Raji (cell line): ENCODE results near the gene SLC66A1.
"Not testable (repeated sequence)": the region's sequence is repeated elsewhere in the genome, so short reads cannot be mapped to it uniquely, and the experiment has no call there.

Experiments
- POLR2A ChIP-seq: IDR thresholded peaks from 2 replicates; pipeline ENCODE4 v1.6.1; 2011; ENCODE audit warnings: low read depth, low read length, control low read depth; ENCODE audit not compliant: insufficient read depth

SLC66A1 gene

GRCh38 chr1:19311931-19312781 is at the start of gene SLC66A1, which contains the start of gene AKR7A2:
Gene SLC66A1 (plus strand): TSS chr1:19312326. CDS start chr1:19317678, 5,352 bp downstream.
Gene AKR7A2 (minus strand): TSS chr1:19312144. CDS start chr1:19312124, 20 bp downstream.
- peak; percentile 92 for TF ChIP-seq POLR2A

DNA sequence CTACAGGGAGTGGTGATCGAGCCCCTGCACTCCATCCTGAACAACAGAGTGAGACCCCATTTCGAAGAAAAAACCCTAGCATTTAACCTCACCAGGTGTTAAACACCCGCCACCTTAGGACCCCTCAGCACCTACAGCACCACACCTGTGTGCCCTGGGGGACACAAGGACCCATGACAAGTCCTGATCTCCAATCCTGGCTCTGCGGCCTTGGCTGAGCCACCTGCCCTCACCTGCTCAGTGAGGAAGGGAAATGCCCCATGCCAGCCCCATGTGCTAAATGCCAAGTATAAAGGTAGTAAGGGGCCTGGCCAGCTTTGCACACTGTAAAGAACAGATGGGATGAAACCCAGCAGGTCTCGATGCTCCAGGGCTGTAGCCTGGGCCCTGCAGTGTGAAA is 49.4 kb upstream of the SLC66A1 start:
- no peak for TF ChIP-seq POLR2A

- TF ChIP-seq POLR2A, result no peak
Observed at GRCh38 chr1:19268445-19268844, 43.7 kb upstream of the SLC66A1 start.

- no peak for TF ChIP-seq POLR2A
Observed at GRCh38 chr1:19272064-19272463, 40.1 kb upstream of the SLC66A1 start.

DNA sequence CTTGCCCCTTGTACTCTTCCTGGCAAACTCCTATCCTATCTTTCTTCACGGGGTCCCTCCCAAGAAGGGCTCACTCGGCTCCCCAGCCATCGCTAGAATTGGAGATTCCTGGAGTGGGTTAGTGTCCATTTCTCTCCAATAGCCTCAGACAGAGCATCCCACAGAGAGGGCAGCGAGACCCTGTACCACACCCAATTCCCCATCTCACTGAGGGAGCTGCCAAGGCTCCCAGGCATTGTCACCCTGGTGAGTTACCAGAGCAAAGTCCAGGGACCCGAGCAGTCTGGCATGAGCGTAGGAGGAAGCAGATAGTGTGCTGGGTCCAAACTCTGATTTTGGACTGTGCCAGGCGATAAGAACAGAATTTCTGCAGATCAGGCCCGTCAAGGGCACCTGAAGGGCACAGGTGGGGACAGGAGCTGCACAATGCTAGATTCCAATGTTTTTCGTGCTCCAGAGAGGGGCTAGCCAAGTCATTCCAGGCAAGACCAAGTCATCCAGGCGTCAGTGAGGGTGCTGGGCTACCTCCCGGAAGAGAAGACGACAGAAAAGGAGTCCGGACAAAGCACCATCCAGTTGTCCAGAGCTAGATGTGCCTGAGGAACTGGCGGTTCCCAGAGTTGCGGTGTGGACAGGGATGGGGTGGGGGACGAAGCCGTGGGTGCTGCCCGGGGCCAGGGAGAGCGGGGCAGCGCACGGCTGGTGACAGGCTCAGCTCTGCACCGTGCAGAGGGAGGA is 38.9 kb upstream of the SLC66A1 start:
- TF ChIP-seq POLR2A, result no peak

DNA sequence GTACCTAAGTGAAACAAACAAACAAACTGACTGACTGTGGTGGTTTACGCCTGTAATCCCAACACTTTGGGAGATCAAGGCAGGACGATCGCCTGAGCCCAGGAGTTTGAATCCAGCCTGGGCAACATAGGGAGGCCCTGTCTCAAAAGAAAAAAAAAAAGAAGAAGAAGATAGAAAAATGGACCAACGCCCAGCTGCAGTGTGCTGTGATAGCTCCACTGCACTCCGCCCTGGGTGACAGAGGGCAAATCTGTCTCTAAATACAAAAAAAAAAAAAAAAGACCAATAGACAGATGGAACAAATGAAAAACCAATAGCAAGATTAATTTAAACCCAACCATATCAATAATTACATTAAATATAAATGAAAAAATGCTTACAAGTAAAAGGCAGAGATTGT is 37.5 kb upstream of the SLC66A1 start:
- no peak for TF ChIP-seq POLR2A

GRCh38 chr1:19283891-19284290 is 28.2 kb upstream of the SLC66A1 start:
- TF ChIP-seq POLR2A, result no peak

DNA sequence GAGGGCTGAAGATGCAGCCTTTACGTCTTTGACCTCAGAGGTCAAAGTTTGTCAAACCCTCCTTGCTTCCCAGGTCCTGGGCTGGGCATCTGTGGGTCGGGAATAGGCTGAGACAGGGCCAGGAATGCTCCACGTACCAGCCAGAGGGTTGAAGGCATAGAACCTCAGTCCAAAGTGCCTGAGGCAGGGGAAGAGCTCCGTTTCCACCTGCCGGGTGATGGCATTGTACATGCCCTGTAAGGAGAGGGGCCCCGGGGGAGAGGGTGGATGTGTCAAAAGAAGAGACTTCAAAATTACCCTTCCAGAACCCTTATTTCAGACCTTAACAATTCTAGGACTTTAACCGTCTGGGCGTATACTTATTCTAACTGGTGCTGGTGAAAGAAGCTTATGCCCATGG is 27.2 kb upstream of the SLC66A1 start:
- no peak for TF ChIP-seq POLR2A

DNA sequence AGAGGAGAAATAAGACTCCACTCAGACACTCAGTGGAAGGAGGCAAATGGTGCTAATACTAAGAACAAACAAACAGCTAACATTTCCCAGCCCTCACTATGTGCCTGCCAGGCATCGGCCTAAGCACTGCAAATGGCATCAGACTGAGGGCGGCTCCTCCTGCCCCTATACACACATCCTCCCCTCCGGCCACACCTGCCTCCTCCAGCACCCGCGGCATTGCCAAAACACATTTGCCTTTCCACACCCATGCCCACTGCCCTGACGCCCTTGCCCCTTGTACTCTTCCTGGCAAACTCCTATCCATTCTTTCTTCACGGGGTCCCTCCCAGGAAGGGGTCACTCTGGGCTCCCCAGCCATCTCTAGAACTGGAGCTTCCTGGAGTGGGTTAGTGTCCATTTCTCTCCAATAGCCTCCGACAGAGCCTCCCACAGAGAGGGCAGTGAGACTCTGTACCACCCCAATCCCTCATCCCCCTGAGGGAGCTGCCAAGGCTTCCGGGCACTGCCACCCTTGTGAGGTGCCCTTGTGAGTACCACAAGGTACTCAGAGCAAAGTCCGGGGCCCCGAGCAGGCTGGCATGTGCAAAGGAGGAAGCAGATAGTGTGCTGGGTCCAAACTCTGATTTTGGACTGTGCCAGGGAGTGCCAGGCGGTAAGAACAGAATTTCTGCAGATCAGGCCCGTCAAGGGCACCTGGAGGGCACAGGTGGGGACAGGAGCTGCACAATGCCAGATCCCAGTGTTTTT is 24.5 kb upstream of the SLC66A1 start:
- TF ChIP-seq POLR2A, result no peak

DNA sequence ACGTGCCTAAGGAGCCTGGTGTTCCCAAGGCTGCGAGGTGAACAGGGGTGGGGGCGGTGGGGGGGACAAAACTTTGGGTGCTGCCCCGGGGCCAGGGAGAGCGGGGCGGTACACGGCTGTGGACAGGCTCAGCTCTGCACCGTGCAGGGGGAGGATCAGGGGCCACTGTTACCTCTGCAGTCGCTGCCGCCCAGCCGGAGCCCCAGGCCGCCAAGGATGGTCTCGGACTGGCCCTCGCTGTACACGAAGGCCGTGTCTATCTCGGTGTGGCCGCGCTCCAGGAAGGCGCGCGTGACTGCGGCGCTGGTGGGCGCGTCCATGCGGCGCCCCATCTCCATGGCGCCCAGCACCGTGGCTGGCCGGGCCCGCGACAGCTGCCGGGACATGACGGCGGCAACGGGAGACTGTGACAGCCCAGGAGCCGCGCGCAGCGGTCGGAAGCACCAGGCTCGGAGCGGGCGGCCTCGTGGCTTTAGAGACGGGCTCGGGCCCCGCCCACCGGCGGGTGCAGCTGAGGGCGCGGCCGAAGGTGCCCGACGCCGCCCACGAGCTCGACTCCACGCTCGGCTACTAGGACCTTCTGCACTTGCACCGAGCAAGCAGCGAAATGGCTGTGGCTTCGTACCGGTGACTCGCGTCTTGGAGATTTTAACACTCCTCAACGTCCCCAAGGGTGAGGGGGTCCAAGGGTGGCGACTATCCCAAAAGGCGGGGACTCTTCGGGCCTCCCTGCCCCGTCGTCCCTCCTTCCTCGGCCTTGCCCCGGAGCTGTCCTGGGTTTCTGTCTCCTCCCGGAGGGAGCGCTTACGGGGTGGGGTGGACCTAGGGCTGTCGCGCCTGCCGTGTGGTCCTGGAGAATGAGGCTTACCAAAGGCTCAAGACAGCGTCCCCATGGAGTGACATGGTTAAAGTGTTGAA is 23.5 kb upstream of the SLC66A1 start, which contains the start of gene AKR7A3:
Gene AKR7A3 (minus strand): TSS at position 447 of the 918 bp plus-strand sequence. CDS start 61 bp downstream, at position 386.
- TF ChIP-seq POLR2A, result not testable (repeated sequence)

- TF ChIP-seq POLR2A, result no peak
Observed at GRCh38 chr1:19289244-19289643, 22.9 kb upstream of the SLC66A1 start.

DNA sequence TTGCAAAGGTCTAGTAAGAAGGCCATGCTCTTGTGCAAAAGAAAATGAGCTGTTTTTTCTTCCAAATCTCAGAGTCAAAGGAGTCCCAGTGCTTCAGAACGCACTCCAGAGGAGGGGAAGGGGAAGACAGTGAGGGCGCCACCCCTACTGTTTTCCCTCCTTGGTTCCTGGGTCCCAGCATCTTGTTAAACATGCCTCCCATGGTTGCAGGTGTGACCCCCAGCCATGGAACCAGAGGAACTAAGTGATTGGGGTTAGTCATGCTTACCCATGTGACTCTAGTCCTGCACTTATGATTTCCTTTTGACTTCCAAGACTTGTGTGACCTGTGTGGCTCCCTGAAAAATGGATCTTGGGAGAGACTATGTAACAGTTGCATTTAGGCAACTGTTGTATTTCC is 17.5 kb upstream of the SLC66A1 start:
- no peak for TF ChIP-seq POLR2A

DNA sequence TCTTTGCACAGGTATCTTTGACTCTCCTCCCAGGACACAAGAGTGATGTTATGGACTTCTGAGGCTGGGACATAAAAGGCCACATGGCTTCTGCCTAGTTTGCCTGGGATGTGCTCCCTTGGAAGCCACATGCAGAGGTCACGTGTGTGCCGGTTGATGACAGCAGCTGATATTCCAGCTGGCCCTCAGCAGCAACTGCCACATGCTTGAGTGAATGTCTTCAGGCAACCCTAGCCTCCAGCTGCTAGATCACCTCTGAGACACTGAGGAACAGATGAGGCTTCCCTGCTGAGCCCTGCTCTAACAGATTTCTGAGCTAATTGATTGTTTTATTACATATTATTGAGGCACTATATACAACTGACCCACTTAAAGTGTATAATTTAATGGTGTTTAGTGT is 11.9 kb upstream of the SLC66A1 start:
- no peak for TF ChIP-seq POLR2A

- no peak for TF ChIP-seq POLR2A
Observed at GRCh38 chr1:19305880-19306279, 6.2 kb upstream of the SLC66A1 start.
